Panc1 (cell line): Measurements from ENCODE around the gene SLC6A6. TPM values are rescaled to one million over a fixed set of nuclear protein-coding genes. Genes with fewer than 3 reads are reported as not detected.

Experiments used
- ATAC-seq: fragments of 200-7000 bp; cut with Tn5 transposase; 2 replicates; pipeline ENCODE4 v1.9.1; 2020; ENCODE audit warnings: mild to moderate bottlenecking, moderate library complexity
- BruUV-seq: library from RNA; stranded (reverse); fragments of 400-500 nt; replicated peaks from 2 replicates; lab custom pipeline; 2021; lab: Mats Ljungman, UMichigan
- CTCF ChIA-PET: fragments of 300-600 bp; sonication (Branson Sonifier 250); formaldehyde crosslinking; loops from one replicate; lab custom pipeline; 2022; ENCODE audit warnings: antibody characterized with exemption; lab: Charles Lee
- POLR2A ChIA-PET: fragments of 300-600 bp; sonication (Branson Sonifier 250); formaldehyde crosslinking; loops from one replicate; lab custom pipeline; 2022; ENCODE audit warnings: antibody characterized with exemption; lab: Charles Lee
- DNase-seq: peaks from one replicate; pipeline ENCODE4 v3.0.0-alpha.2; 2010; ENCODE audit warnings: low read depth, low spot score
- H3K27ac ChIP-seq: 2 replicates; pipeline ENCODE4 v1.5.1; 2011; ENCODE audit warnings: mild to moderate bottlenecking, low read length, inconsistent platforms
- H3K27me3 ChIP-seq: fragments of 200-500 bp; sonication (Bioruptor generic); 2 replicates; pipeline ENCODE4 v1.6.0; 2014; ENCODE audit warnings: low read length, inconsistent platforms; ENCODE audit not compliant: control insufficient read depth, insufficient read depth
- H3K36me3 ChIP-seq: fragments of 200-500 bp; sonication (Bioruptor generic); 2 replicates; pipeline ENCODE4 v1.5.1; 2014; ENCODE audit warnings: inconsistent platforms, mild to moderate bottlenecking, low read length, moderate library complexity; ENCODE audit not compliant: control insufficient read depth, insufficient read depth
- H3K4me1 ChIP-seq: 2 replicates; pipeline ENCODE4 v1.5.1; 2011; ENCODE audit warnings: inconsistent platforms, mild to moderate bottlenecking, low read length, moderate library complexity; ENCODE audit not compliant: control insufficient read depth, insufficient read depth
- H3K4me3 ChIP-seq, 2 experiments: 2 replicates each; pipeline ENCODE4 v1.5.1; 2011 to 2012; ENCODE audit warnings: low read depth in 2 of 2, low read length in 2 of 2, mild to moderate bottlenecking in 2 of 2, inconsistent platforms in 1 of 2, moderate library complexity in 1 of 2
- H3K9me3 ChIP-seq: fragments of 200-500 bp; sonication (Bioruptor generic); 2 replicates; pipeline ENCODE4 v1.5.1; 2014; ENCODE audit warnings: low read depth, mild to moderate bottlenecking, inconsistent platforms, low read length, moderate library complexity; ENCODE audit not compliant: control insufficient read depth, insufficient read depth
- CTCF ChIP-seq: fragments of 450-650 bp; IDR thresholded peaks from 2 replicates; pipeline ENCODE4 v1.5.1; 2017; ENCODE audit warnings: mild to moderate bottlenecking
- POLR2AphosphoS5 ChIP-seq: IDR thresholded peaks from 2 replicates; pipeline ENCODE4 v1.6.1; 2012; ENCODE audit warnings: mild to moderate bottlenecking, low read depth, low read length, moderate library complexity
- REST ChIP-seq, 2 experiments: IDR thresholded peaks; 2 replicates each; pipeline ENCODE4 v1.6.1; 2011 to 2012; ENCODE audit warnings: low read depth in 2 of 2, control low read depth in 1 of 2, low read length in 1 of 2, mild to moderate bottlenecking in 1 of 2, moderate library complexity in 1 of 2; ENCODE audit not compliant: insufficient read depth in 1 of 2
- SIN3A ChIP-seq: IDR thresholded peaks from 2 replicates; pipeline ENCODE4 v1.6.1; 2012; ENCODE audit warnings: low read depth, mild to moderate bottlenecking, low read length, moderate library complexity, borderline replicate concordance; ENCODE audit not compliant: insufficient read depth
- TCF7L2 ChIP-seq: IDR thresholded peaks from 2 replicates; pipeline ENCODE4 v1.6.1; 2011; ENCODE audit warnings: mild to moderate bottlenecking, low read depth, low read length, inconsistent platforms
- in situ Hi-C: cut with HindIII; loops from 2 replicates; pipeline ENCODE4 v1.10.0; 2016; ENCODE audit warnings: low sequenced_read_pairs, low pct_unique_long_range_greater_than_20kb
- intact Hi-C: fragments of 100-400 bp; cut with micrococcal nuclease; formaldehyde crosslinking; loops from one replicate; pipeline ENCODE4 v1.10.0; 2022; ENCODE audit not compliant: unreplicated experiment
- total RNA-seq: library from RNA; stranded (reverse); gene quantifications from one replicate; pipeline ENCODE4 v1.2.1, GENCODE V29; 2021; ENCODE audit not compliant: unreplicated experiment

Gene SLC6A6
- total RNA-seq, 1 experiment from 2014 or later = 61.0 TPM

GRCh38 chr3:14503033-14503705, 100.8 kb downstream of the SLC6A6 start:
- Histone ChIP-seq H3K4me1 (no peaks in the 10 kb centered on the region), H3K9me3 (no peaks in the 10 kb centered on the region), H3K36me3 (no peaks in the 10 kb centered on the region), H3K27me3 (no peaks in the 10 kb centered on the region), H3K4me3 (no peak overlapping the region), H3K27ac (no peak overlapping the region)
- ChIA-PET CTCF (no interaction called here), POLR2A (no interaction called here)
- ATAC-seq = no peak
- in situ Hi-C loops (no loop called here), intact Hi-C loops (no loop called here)
- no peak for TF ChIP-seq REST (IDR thresholded peaks at IDR 0.05; ENCODE audit: insufficient read depth in 1 of 2, low read depth in 2 of 2, low read length in 1 of 2)
- no peak for DNase-seq
- no TSS peak for BruUV-seq

GRCh38 chr3:14503706-14504065, 101.3 kb downstream of the SLC6A6 start:
- CTCF ChIA-PET = no interaction called here
- BruUV-seq = no TSS peak
- TF ChIP-seq POLR2AphosphoS5 (no peak), REST (IDR thresholded peaks at IDR 0.05; ENCODE audit: insufficient read depth in 1 of 2, low read depth in 2 of 2, low read length in 1 of 2) (no peak), TCF7L2 (no peak), SIN3A (no peak), CTCF (no peak)
- POLR2A ChIA-PET = no interaction called here
- no peaks in the 10 kb centered on the region for H3K27me3 ChIP-seq
- H3K4me1 ChIP-seq = no peaks in the 10 kb centered on the region
- DNase-seq (no peak), ATAC-seq (no peak)
- H3K36me3 ChIP-seq = no peaks in the 10 kb centered on the region
- intact Hi-C loops (no loop called here), in situ Hi-C loops (no loop called here)
- H3K27ac ChIP-seq = no peak overlapping the region
- no peaks in the 10 kb centered on the region for H3K9me3 ChIP-seq
- H3K4me3 ChIP-seq = no peak overlapping the region
